Neural progenitor cell (in vitro differentiated cells): ENCODE results near the gene FASTKD1.

Source experiments
- EZH2 ChIP-seq: fragments of 200-600 bp; sonication (generic); IDR thresholded peaks from 2 replicates; pipeline ENCODE4 v1.6.1; 2017; ENCODE audit warnings: antibody characterized with exemption, mild to moderate bottlenecking, moderate library complexity
- TF ChIP-seq, protein P1 (sequence below): fragments of 200-600 bp; sonication (generic); IDR thresholded peaks from 2 replicates; pipeline ENCODE4 v1.5.1; 2017; ENCODE audit warnings: antibody characterized with exemption, mild to moderate bottlenecking

DNA sequence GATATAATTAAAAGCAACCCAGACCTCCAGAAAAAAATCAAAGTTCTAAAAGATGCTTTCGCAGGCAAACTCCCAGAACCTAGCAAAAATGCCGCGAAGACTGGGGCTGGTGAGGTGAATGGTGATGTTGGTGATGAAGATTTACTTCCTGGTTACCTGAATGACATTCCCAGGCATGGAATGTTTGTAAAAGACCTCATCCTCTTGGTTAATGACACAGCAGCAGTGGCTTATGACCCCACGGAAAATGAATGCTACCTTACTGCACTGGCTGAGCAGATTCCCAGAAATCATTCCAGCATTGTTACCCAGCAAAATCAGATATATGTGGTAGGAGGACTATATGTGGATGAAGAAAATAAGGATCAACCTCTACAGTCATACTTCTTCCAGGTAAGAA lies 63.2 kb downstream of the FASTKD1 start:
- no peak for TF ChIP-seq EZH2
- TF ChIP-seq, protein P1, sequence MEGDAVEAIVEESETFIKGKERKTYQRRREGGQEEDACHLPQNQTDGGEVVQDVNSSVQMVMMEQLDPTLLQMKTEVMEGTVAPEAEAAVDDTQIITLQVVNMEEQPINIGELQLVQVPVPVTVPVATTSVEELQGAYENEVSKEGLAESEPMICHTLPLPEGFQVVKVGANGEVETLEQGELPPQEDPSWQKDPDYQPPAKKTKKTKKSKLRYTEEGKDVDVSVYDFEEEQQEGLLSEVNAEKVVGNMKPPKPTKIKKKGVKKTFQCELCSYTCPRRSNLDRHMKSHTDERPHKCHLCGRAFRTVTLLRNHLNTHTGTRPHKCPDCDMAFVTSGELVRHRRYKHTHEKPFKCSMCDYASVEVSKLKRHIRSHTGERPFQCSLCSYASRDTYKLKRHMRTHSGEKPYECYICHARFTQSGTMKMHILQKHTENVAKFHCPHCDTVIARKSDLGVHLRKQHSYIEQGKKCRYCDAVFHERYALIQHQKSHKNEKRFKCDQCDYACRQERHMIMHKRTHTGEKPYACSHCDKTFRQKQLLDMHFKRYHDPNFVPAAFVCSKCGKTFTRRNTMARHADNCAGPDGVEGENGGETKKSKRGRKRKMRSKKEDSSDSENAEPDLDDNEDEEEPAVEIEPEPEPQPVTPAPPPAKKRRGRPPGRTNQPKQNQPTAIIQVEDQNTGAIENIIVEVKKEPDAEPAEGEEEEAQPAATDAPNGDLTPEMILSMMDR, result no peak
